Adrenal gland (tissue), 5 donors: ENCODE data around the gene ADAMTS16.

ENCODE experiments used
- POLR2A ChIP-seq, 2 donors: fragments of 450-650 bp; IDR thresholded peaks; one replicate each; pipeline ENCODE4 v1.6.1; 2017; ENCODE audit warnings: antibody characterized with exemption in 2 of 2, mild to moderate bottlenecking in 2 of 2, moderate library complexity in 1 of 2
- TF ChIP-seq, protein P1 (sequence below), 6 experiments: fragments of 450-650 bp in 4 of 6; fragments of 200-600 bp in 2 of 6; sonication (generic) in 1 of 6; IDR thresholded peaks; 1 replicate in 5 of 6; 2 replicates in 1 of 6; pipeline versions ENCODE4 v1.5.1 to v1.8.0; 2016 to 2021; ENCODE audit warnings: antibody characterized with exemption in 6 of 6, mild to moderate bottlenecking in 2 of 6, moderate library complexity in 1 of 6
- donor health status: DM: no; HTN: no; CAD: no.

GRCh38 chr5:5220901-5221631 lies 80.9 kb downstream of the ADAMTS16 start:
- TF ChIP-seq, protein P1, sequence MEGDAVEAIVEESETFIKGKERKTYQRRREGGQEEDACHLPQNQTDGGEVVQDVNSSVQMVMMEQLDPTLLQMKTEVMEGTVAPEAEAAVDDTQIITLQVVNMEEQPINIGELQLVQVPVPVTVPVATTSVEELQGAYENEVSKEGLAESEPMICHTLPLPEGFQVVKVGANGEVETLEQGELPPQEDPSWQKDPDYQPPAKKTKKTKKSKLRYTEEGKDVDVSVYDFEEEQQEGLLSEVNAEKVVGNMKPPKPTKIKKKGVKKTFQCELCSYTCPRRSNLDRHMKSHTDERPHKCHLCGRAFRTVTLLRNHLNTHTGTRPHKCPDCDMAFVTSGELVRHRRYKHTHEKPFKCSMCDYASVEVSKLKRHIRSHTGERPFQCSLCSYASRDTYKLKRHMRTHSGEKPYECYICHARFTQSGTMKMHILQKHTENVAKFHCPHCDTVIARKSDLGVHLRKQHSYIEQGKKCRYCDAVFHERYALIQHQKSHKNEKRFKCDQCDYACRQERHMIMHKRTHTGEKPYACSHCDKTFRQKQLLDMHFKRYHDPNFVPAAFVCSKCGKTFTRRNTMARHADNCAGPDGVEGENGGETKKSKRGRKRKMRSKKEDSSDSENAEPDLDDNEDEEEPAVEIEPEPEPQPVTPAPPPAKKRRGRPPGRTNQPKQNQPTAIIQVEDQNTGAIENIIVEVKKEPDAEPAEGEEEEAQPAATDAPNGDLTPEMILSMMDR (IDR thresholded peaks at IDR 0.05), result no peak
- TF ChIP-seq POLR2A (IDR thresholded peaks at IDR 0.05), result no peak
